Fibroblast of lung (primary cell): ENCODE measurements around the gene DPH3. TPM values are rescaled to one million over a fixed set of nuclear protein-coding genes. Genes with fewer than 3 reads are reported as not detected.
A peak's percentile ranks its signal among the peaks of the same experiment; 100 is the strongest.

Experiments
- DNase-seq, 2 donors: peaks; one replicate each; pipeline versions ENCODE4 v3.0.0 to v3.0.0-alpha.2; 2010; ENCODE audit warnings: low read depth in 2 of 2
- H2AFZ ChIP-seq: 2 replicates; pipeline ENCODE4 v1.5.1; 2012; ENCODE audit warnings: low read length, control low read depth, inconsistent platforms
- H3K27ac ChIP-seq: 2 replicates; pipeline ENCODE4 v1.5.1; 2011; ENCODE audit warnings: low read length, control low read depth; ENCODE audit not compliant: insufficient read depth
- H3K27me3 ChIP-seq: 2 replicates; pipeline ENCODE4 v1.5.1; 2011; ENCODE audit warnings: mild to moderate bottlenecking, low read length; ENCODE audit not compliant: control insufficient read depth, insufficient read depth
- H3K36me3 ChIP-seq: 2 replicates; pipeline ENCODE4 v1.5.1; 2011; ENCODE audit warnings: low read length; ENCODE audit not compliant: control insufficient read depth, insufficient read depth
- H3K4me1 ChIP-seq: 2 replicates; pipeline ENCODE4 v1.5.1; 2011; ENCODE audit warnings: low read length; ENCODE audit not compliant: control insufficient read depth, insufficient read depth; ENCODE audit errors: extremely low read depth
- H3K4me2 ChIP-seq: 2 replicates; pipeline ENCODE4 v1.5.1; 2011; ENCODE audit warnings: low read length, control low read depth; ENCODE audit not compliant: insufficient read depth; ENCODE audit errors: extremely low read depth
- H3K4me3 ChIP-seq, 4 experiments: fragments of 200-600 bp in 1 of 4; sonication (generic) in 1 of 4; replicated peaks in 1 of 4; 2 replicates each; pipeline ENCODE4 v1.5.1; 2011 to 2016; ENCODE audit warnings: low read length in 4 of 4, low read depth in 3 of 4, mild to moderate bottlenecking in 3 of 4, control low read depth in 2 of 4, inconsistent platforms in 1 of 4, mixed read lengths in 1 of 4; ENCODE audit not compliant: insufficient read depth in 1 of 4; ENCODE audit errors: control extremely low read depth in 1 of 4
- H3K79me2 ChIP-seq: 2 replicates; pipeline ENCODE4 v1.5.1; 2012; ENCODE audit warnings: mild to moderate bottlenecking, low read length, inconsistent platforms; ENCODE audit not compliant: control insufficient read depth, insufficient read depth
- H3K9ac ChIP-seq: 2 replicates; pipeline ENCODE4 v1.5.1; 2011; ENCODE audit warnings: mild to moderate bottlenecking, low read length, control low read depth; ENCODE audit not compliant: insufficient read depth
- H3K9me3 ChIP-seq: 2 replicates; pipeline ENCODE4 v1.5.1; 2012; ENCODE audit warnings: low read depth, low read length; ENCODE audit not compliant: control insufficient read depth, insufficient read depth
- H4K20me1 ChIP-seq: 2 replicates; pipeline ENCODE4 v1.5.1; 2011; ENCODE audit warnings: low read length; ENCODE audit not compliant: control insufficient read depth, insufficient read depth; ENCODE audit errors: extremely low read depth
- CTCF ChIP-seq, 2 donors: IDR thresholded peaks in 1 of 2; conservative IDR thresholded peaks in 1 of 2; 1 replicate in 1 of 2; 2 replicates in 1 of 2; pipeline ENCODE4 v1.5.1; 2011 to 2012; ENCODE audit warnings: low read length in 2 of 2, control low read depth in 1 of 2, inconsistent platforms in 1 of 2, low read depth in 1 of 2, mild to moderate bottlenecking in 1 of 2
- EZH2 ChIP-seq: IDR thresholded peaks from 2 replicates; pipeline ENCODE4 v1.5.1; 2012; ENCODE audit warnings: low read length, control low read depth, mild to moderate bottlenecking; ENCODE audit errors: missing control alignments
- polyA plus RNA-seq, 2 donors: library from polyadenylated mRNA; depleted of rRNA in 1 of 2; stranded (reverse) in 1 of 2; unstranded in 1 of 2; fragments of >200 nt; gene quantifications; 2 replicates each; pipeline ENCODE4 v1.2.1, GENCODE V29; 2011 to 2012; ENCODE audit warnings: missing spikeins in 1 of 2
- total RNA-seq: library from RNA; depleted of rRNA; stranded (reverse); fragments of >200 nt; gene quantifications from 2 replicates; pipeline ENCODE4 v1.2.1, GENCODE V29; 2014

Gene DPH3
- total and polyA plus RNA-seq, 2 donors (not counting 1 experiment from before 2014, with no cell fraction given): 28.1 to 28.2 TPM

- no peak overlapping the region for H3K9ac ChIP-seq
- H4K20me1 ChIP-seq: no peaks in the 10 kb centered on the region
- H3K4me3 ChIP-seq: no peak overlapping the region
- H3K4me2 ChIP-seq: no peak overlapping the region
- DNase-seq: no peak
- no peak overlapping the region for H2AFZ ChIP-seq
- no peaks in the 10 kb centered on the region for H3K9me3 ChIP-seq
- no peaks in the 10 kb centered on the region for H3K79me2 ChIP-seq
- no peaks in the 10 kb centered on the region for H3K27me3 ChIP-seq
- H3K27ac ChIP-seq: no peak overlapping the region
- H3K4me1 ChIP-seq: no peaks in the 10 kb centered on the region
- H3K36me3 ChIP-seq: no peaks in the 10 kb centered on the region
- TF ChIP-seq EZH2 (no peak), CTCF (conservative IDR thresholded peaks at IDR 0.05 in 1 of 2, IDR thresholded peaks at IDR 0.05 in 1 of 2; ENCODE audit: low read depth in 1 of 2, low read length in 2 of 2) (no peak)
These were observed 23.9 kb upstream of the DPH3 start for GRCh38 chr3:16288664-16289063.

GRCh38 chr3:16286751-16287543 lies 22.2 kb upstream of the DPH3 start:
- Histone ChIP-seq H3K4me2 (no peak overlapping the region), H2AFZ (no peak overlapping the region), H3K4me1 (no peaks in the 10 kb centered on the region), H3K79me2 (no peaks in the 10 kb centered on the region), H3K4me3 (no peak overlapping the region), H3K27ac (no peak overlapping the region), H3K27me3 (no peaks in the 10 kb centered on the region), H3K9me3 (no peaks in the 10 kb centered on the region), H3K36me3 (no peaks in the 10 kb centered on the region), H3K9ac (no peak overlapping the region), H4K20me1 (no peaks in the 10 kb centered on the region)
- TF ChIP-seq CTCF (conservative IDR thresholded peaks at IDR 0.05 in 1 of 2, IDR thresholded peaks at IDR 0.05 in 1 of 2; ENCODE audit: low read depth in 1 of 2, low read length in 2 of 2) (no peak), EZH2 (no peak)
- DNase-seq: peak in 1 of 2 donors; percentile 26

GRCh38 chr3:16286161-16286560 lies 21.4 kb upstream of the DPH3 start:
- H3K36me3 ChIP-seq: no peaks in the 10 kb centered on the region
- H3K4me1 ChIP-seq: no peaks in the 10 kb centered on the region
- TF ChIP-seq EZH2: no peak
- no peaks in the 10 kb centered on the region for H4K20me1 ChIP-seq
- DNase-seq: no peak
- H3K27me3 ChIP-seq: no peaks in the 10 kb centered on the region
- no peak overlapping the region for H3K4me3 ChIP-seq
- H3K79me2 ChIP-seq: no peaks in the 10 kb centered on the region
- H3K27ac ChIP-seq: no peak overlapping the region
- H3K9me3 ChIP-seq: no peaks in the 10 kb centered on the region
- H3K4me2 ChIP-seq: no peak overlapping the region
- no peak overlapping the region for H3K9ac ChIP-seq
- no peak overlapping the region for H2AFZ ChIP-seq
